GM18867 (cell line): ENCODE data around the gene CYSTM1.

Source experiments
- ATAC-seq: cut with Tn5 transposase; IDR thresholded peaks from one replicate; pipeline ENCODE4 v1.9.1; 2021; ENCODE audit warnings: mild to moderate bottlenecking, moderate library complexity; ENCODE audit not compliant: unreplicated experiment

CYSTM1 gene

DNA sequence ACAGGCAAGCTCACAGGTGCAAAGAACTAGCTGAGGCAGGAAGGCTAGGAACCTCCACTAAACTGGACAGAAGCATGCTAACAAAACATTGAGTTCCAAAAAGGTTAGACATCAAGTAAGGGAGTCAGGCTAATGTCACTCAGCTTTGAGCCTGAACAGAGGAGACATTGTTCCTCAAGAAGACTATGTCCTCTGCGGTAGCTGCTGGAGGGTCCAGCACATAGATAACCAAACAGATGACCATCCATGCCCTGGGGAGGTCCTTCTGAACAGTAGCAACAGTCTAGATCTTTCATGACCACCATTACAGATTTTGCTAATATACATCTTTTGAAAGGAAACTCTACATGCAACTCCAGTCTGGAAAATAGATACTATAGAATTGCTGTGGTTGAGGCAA is 57.7 kb downstream of the CYSTM1 start:
- ATAC-seq, result no peak

DNA sequence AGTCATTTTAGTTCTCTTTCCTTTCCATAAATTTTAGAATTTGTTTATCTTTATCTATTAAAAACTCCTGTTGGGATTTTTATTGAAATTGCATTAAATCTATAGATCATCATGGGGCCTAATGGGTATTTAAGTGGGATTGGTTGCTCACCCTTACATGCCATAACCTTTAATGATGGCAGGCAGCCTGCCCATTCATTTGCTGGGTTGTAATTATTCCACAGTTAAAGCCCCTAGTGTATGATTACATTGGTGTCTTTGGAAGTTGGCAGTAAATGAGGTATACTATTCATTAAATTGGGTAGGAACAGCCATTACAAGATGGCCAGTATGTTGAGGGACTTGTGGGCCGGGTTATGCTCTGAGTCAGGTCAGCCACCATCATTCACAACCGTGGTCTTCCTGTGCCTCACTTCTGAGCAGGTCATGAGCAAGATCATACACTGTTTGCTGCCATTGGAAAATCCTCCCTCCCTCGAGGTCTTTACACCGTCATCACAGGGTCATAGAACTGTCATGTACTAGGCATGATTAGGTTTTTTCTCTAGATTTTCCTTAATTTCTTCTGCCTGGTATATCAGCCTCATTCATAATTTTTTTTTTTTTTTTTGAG is 59.5 kb downstream of the CYSTM1 start:
- no peak for ATAC-seq

DNA sequence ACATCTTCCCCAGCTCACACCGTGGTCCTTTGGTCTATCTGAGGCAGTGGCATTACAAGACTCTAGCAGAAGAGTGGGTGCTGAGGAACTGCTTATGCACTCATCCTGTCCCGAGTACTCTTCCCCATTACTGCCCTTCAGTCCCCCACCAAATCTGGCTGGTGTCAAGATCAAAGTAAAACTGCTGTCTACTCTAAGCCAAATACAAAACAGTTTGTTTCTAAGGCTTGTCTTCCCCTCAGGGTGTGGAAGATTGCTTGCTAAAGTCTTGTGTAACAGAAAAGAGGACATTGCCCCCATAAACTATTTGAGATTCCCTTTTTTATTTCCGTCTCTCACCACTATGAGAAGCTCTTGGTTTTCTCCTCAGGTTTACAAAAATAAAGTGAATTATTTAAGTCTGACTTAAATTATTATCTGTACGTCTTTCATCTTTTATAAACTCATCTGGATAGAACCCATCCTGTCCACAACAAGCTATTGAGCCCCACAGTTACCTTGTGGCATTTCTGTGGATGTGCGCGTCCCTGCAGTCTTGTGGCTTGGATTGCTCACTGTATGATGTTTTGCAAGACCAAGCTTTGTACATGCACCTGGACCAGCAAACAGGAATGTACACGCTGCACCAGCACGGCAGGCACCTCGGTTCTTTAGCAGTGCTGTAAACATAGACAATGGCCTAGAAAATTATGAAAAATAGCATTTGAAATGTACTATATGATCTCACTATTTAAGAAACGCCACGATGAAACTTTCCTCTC is 61.0 kb downstream of the CYSTM1 start:
- no peak for ATAC-seq

DNA sequence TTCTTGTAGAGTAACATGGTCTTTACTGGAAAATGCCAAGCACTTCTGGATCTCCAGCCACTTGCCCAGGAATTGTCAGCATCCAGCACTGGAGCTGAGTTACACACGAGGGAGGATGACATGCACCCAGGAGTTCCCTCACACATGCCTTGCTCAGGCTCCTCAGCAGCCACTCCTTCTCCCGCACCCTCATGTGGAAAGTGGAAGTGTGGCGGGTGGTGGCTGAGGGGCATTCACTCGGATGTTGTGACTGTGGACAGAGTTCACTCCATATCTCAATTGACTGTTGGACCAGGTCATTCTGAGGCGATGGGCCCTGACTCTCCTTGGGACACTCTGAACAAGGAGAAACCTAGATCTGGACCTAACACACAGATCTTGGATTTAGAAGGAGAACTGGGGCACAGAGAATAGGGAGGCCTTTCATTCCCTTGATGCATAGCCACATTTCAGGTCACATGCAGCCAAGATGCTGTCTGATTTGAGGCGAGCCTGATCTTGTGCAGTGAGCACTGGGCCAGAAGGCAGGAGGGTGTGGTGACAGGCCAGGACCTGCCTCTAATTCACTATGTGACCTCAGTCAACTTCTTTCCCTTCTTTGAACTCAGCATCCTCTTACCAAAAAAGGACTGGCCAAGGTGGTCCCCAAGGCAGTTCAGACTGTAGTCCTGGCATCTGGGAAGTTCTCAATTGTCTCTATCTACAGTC is 62.1 kb downstream of the CYSTM1 start:
- ATAC-seq, result no peak

DNA sequence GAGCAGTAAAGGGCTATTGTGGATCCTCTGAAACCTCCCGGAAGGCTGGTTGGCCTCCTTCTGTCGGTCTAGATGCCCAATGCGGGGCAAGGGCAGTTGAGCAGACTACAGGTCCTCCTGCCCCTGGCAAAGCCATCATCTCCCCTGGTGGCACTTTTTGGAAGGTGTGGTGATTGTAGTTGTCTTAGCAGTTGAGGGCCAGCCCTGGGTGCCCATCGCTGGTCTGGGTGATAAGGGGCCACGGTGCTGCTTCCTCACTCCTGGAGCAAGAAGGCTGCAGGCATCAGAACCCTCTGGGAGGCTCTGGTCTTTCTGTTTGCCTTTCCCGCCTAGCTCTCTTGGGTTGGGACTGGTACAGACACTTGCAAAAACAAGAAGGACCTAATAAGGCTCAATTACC is 63.8 kb downstream of the CYSTM1 start:
- ATAC-seq, result no peak

DNA sequence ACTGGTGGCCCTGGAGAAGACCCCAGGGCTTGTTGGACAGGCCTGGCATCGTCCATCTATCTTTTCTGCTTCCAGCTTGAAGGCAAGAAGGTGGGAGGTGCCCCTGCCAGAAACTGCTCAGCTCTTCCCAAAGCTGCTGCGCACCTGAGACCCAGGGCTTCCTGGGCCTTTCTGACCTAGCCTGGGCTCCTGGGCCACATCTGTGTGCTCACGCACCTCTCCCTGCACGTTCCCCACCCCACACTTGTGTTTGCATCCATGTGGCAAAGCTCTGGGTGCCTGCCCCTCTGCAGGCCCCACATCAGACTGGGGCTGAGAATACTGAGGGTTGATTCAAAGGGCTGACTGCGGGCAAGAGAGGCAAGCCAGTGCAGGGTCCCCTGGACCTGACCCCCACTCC is 64.5 kb downstream of the CYSTM1 start:
- ATAC-seq, result no peak

DNA sequence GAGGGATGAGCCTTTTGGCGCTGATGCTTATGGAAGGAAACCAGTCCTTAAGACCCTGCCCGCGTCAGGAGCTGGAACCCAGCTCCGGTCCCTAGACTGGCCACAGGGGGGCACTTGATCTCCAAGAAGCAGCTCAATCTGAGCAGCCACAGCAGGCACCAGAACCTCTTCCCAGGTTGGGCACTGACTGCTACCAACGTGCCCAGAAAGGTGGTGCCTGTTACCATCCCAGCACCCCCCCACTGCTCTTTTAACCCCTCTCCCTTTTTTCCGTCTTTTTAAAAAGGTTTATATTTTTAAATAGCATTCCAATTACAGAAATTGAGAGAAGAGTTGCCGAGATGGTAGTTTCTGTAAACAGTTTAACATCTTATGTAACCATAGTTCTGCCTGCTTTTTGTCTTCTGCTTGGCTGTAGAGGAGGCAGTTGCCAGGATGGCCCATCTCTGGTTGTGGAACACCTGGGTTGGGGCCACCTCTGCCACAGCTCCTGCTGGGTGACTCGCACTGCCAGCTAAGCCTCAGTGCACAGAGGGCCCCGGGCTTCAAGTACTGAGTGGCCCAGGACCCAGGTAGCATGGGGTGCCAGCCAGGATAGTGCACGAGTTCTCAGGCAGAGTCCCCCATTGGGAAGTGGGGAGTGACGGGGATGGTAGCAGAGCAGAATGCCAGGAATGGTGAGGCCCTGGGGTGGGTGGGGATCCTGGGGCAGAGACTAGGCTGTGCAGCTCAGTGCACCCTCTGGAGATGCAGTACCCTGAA is 65.1 kb downstream of the CYSTM1 start:
- no peak for ATAC-seq

DNA sequence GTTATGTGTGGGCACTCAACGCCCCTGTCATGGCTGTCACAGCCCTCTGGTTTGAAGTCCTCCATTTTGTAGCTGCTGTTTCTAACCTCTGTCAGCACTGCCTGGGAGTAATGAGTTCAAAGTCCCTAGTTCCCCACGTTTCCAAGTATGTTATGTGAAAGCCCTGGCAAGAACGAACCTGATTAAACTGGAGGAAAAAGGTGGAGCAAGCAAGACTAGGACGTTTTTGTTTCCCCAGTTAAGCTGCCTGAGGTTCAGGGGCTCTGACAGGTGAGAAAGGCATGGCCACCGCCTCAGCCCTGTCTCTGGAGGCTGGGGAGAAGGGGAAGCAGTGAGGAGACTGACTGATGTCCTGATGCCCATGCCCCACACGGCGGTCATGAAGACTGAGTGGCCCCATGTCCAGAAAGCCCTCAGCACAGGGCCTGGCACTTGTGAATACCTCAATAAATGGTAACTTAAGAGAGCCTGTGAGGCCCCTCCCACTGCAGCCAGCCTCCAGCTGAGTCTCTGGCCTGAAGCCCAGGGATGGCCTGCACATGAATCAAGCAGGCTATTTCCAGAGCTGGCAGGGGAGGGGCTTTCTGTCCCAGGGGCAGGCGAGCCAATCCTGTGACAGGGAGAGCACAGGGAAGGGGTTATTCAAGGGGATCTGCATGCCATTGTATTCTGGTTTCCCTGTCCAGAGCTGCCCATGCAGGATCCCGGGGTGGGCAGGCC is 66.2 kb downstream of the CYSTM1 start:
- no peak for ATAC-seq

DNA sequence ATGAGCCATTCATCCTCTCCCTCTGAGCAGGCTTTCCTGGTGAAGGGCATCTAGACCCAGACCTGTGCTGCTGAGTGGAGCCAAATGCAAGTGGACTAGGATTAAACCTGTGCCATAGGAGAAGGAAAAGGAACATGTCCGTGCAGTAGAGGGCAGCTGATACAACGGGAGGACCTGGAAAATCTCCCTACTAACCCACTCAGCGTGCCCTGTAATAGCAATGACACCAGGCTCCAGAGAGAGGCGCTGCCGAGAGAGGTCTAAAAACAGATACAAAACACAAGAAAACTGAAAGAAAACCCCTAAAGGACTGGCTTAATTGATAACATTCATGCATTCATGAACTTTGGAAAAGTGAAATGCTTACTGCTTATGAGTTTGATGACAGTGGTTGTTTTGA is 67.1 kb downstream of the CYSTM1 start:
- no peak for ATAC-seq

DNA sequence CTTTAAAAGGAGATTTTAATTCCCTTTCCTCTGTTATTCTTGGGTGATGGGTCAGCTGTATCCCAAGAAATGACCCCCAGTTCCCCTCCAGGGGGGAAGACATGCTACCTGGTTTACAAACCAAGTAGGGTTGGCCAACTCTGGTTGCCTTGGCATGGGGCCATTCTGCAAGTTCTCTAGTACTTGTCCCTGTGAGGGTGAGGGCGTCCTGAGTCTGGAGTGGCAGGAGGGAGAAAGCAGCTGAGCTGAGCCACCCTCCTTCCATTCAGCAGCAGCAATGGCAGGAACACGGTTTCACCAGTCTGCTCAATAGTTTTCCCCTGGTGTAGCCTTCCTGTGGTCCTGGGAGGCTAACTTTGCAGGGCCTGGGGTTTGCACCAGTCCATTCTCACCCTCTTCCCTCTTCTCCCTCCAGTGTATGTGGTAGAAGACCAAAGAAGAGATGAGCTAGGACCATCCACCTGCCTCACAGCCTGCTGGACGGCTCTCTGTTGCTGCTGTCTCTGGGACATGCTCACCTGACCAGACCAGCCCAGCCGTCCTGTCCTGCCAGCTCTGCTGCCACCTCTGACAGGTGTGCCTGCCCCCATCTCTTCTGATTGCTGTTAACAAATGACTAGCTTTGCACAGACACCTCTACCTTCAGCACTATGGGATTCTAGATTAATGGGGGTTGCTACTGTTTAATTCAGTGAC is 68.0 kb downstream of the CYSTM1 start:
- ATAC-seq, result no peak

DNA sequence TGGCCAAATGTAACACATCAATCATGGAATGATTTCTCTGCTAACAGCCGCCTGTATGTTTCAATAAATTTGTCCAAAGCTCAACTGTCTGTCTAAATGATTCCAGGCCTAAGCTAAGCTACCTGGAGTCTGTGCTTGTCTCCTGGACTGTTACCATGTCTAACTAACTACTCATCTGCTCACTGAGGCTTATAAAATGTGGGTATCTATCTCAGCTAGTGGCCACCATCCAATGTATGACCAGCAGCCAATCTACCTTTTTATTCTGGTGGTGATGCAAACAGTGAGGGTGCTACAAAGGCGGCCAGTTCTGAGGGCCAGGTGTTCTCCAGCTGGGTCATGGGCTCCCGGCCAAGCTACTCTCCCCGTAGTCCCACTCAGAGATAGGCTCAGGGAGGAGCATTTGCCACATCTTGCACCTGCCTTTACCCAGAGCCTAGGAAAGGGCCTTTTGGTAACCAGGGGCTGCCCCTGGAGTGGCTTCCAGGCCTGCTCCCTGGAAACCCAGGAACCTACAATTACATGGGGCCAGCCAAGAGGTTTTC is 68.8 kb downstream of the CYSTM1 start:
- ATAC-seq, result no peak

DNA sequence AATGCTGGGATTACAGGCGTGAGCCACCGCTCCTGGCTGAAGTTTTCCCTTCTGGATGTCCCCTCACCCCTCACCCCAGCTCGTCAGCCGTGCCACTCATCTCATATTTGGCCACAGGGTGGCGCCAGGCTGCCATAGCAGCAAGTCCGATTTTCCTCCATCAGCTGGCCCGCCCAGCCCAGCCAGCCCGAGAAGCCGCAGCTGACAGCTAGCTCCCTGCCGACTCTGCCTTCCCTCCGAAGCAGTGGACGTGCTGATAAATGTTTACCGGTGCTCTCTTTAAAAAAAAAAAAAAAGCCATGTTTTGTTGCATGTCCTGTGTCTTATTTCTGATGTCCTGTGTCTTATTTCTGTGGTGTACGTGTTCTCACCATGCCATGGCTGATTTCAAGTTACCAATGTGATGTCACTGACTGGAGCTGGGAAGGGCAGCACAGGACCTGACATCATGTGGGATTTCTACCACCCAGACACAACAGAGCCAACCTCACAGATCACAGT is 69.6 kb downstream of the CYSTM1 start:
- peak; percentile 77 for ATAC-seq

DNA sequence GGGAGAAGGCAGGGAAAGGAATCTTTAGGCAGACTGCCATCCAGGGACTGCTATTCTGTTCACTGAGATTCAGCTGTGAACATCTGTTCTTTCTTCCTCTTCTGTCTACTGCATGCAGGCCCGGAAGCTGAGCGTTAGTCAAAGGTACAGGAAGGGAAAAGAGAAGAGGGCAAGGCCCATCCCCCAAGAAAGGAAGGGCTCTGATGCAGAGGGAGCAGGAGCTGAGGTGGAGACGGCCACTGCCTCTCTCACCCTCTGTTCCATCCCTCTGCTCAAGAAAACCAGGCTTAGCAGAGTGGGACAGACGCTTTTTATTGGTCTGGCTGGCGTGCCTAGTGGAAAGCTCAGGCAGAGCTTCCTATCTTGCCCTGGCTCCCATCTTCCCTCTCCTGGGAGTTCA is 70.4 kb downstream of the CYSTM1 start:
- no peak for ATAC-seq

DNA sequence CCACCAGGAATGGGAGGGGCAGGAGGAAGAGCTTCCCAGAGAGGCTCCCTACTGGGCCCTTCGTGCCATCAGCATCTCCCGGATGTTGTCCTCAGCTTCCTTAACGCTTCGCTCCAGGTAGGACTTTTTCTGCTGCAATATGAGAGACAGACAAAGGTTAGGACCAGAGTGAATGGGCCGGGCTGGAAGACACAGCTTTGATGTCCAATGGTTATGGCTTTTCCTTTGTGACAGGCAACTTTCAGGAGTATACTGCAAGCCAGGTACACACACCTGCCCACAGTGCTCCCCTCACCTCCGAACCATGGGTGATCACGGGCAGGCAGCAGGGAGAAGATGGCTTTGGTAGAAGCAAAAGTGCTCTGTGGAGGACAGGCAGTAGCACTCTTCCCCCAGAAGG is 70.9 kb downstream of the CYSTM1 start:
- no peak for ATAC-seq

DNA sequence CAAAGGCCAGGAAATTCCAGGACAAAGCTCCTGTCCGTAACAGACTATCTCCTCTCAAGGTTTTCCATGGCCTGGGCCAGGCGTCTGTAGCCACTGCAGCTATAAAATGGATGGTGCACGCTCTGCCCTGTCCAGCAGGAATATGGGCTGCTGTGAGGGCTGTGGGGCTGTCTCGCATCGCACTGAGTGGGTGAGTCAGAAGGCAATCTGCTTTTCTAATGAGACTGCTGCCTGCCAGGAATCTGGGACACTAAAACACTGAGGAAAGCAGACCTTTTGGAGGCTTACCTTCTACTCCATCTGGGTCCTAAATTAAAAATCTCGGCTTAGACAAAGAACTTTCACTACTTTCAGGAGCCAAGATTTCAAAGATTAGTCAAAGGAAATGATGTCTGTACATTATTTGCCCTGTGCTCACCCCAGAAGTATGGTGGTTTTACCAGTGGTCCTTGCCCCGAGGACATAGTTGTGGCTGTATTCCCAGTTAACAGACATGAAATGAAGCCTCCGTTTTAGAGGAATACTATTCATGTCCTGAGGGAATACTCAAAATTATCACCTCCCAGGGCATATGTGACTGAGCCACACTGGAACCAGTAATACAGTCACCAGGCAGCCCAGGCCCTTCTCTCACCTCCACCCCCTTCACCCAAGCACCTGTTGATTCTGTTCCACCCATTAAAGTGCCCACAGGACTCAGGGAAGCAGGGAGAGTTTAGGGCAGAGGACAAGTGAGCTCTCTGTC is 71.6 kb downstream of the CYSTM1 start:
- ATAC-seq, result no peak

DNA sequence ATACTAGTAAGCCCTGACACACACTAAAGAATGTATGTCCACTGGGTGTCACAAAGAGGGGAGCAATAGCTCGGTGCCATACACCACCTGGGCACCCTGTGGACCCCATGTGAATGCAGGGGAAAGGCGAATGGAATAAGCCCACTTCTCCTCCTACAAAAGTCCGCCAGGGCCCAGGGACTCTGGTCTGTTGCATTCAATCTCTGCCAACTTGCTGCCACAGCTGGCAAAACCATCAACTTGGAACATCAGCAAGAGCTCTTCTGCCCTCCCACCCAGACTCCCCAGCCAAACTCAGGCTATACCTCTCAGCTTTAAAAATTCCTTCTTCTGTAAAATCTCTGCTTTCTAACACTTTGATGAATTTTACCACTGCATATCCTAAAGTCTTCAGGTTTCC is 73.4 kb downstream of the CYSTM1 start:
- ATAC-seq, result no peak

DNA sequence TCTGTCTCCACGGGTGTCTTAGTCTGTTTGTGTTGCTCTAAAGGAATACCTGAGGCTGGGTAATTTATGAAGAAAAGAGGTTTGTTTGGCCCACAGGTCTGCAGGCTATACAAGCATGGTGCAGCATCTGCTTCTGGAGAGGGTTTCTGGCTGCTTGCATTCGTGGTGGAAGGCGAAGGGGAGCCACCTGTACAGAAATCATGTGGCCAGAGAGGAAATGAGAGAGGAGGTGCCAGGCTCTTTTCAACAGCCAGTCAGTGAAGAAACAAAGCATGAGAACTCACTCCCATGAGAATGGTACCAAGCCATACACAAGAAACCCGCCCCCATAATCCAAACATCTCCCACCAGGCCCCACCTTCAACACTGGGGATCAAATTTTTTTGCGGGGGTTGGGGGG is 74.5 kb downstream of the CYSTM1 start:
- ATAC-seq, result no peak

DNA sequence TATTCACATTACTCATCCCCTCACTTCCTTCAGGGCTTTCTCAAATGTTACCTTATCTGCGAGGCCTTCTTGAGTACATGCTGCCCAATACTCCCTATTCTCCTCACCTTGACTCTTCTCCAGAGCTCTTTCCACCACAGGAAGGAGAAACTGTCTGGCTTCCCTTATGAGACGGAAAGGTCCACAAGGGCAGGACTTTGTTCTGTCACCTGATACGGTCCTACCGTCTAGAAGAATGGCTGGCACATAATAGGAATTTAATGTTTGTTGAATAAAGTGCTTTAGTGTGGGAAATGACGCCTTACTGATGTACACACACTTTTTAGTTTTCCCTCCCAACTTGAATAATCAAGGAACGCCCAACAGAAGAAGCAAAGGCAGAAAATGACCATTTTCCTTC is 75.4 kb downstream of the CYSTM1 start:
- no peak for ATAC-seq

DNA sequence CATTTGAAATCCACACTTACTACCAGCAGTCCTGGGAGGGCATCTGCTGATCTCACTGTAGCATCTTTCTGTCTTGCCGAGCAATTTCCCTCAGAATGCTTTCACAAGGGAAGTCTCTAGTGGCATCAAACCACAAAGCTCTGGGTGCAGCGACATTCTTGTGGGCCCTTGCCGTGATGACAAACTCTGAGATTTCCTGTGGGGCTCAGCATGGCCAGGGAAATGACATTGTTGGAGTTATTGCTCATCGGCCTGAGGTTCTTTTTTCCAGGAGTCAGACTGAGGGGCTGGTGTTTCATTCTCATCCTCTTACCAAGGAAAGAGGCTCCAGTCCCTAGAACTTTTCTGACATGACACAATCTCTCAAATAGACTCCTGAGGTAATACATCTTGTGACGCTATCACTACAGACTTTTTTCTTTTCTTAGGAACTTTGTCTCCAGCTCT is 76.6 kb downstream of the CYSTM1 start:
- ATAC-seq, result peak; percentile 81
